Endodermal cell (in vitro differentiated cells): ENCODE data around the gene YIPF6. TPM values are rescaled to one million over a fixed set of nuclear protein-coding genes. Genes with fewer than 3 reads are reported as not detected.

Source experiments
- DNase-seq: peaks from one replicate; pipeline ENCODE4 v3.0.0-alpha.2; 2017
- H3K27ac ChIP-seq: 2 replicates; pipeline ENCODE4 v1.5.1; 2013; ENCODE audit warnings: mild to moderate bottlenecking, low read depth, low read length, moderate library complexity
- H3K27me3 ChIP-seq: 2 replicates; pipeline ENCODE4 v1.6.1; 2013; ENCODE audit warnings: mild to moderate bottlenecking, low read length, moderate library complexity; ENCODE audit not compliant: insufficient read depth, control insufficient read depth, poor library complexity, severe bottlenecking
- H3K36me3 ChIP-seq: 2 replicates; pipeline ENCODE4 v1.7.0; 2013; ENCODE audit warnings: mild to moderate bottlenecking, low read length, moderate library complexity; ENCODE audit not compliant: control insufficient read depth, insufficient read depth
- H3K4me1 ChIP-seq: one replicate; pipeline ENCODE4 v1.7.0; 2013; ENCODE audit warnings: low read length; ENCODE audit not compliant: control insufficient read depth, insufficient read depth
- H3K4me3 ChIP-seq: 2 replicates; pipeline ENCODE4 v1.5.1; 2013; ENCODE audit warnings: mild to moderate bottlenecking, low read length, moderate library complexity
- H3K9ac ChIP-seq: 2 replicates; pipeline ENCODE4 v1.6.1; 2013; ENCODE audit warnings: mild to moderate bottlenecking, low read length, moderate library complexity; ENCODE audit not compliant: poor library complexity, severe bottlenecking; ENCODE audit errors: extremely low read depth
- H3K9me3 ChIP-seq: 2 replicates; pipeline ENCODE4 v1.6.1; 2013; ENCODE audit warnings: mild to moderate bottlenecking, low read length, moderate library complexity; ENCODE audit not compliant: control insufficient read depth
- H3K27ac Mint-ChIP-seq: 2 replicates; pipeline ENCODE4 v1.8.0; 2020; ENCODE audit warnings: mixed read lengths
- H3K27me3 Mint-ChIP-seq: 2 replicates; pipeline ENCODE4 v1.8.0; 2021; ENCODE audit warnings: mild to moderate bottlenecking, mixed read lengths; ENCODE audit not compliant: insufficient read depth
- H3K36me3 Mint-ChIP-seq: 2 replicates; pipeline ENCODE4 v1.8.0; 2020; ENCODE audit warnings: low read depth, mixed read lengths
- H3K4me1 Mint-ChIP-seq: 2 replicates; pipeline ENCODE4 v1.8.0; 2020; ENCODE audit warnings: mixed read lengths
- H3K4me3 Mint-ChIP-seq: 2 replicates; pipeline ENCODE4 v1.8.0; 2020; ENCODE audit warnings: mild to moderate bottlenecking, moderate library complexity, mixed read lengths
- H3K9me3 Mint-ChIP-seq: 2 replicates; pipeline ENCODE4 v1.8.0; 2020; ENCODE audit warnings: mild to moderate bottlenecking, mixed read lengths
- CTCF ChIP-seq: fragments of 200-600 bp; sonication (generic); conservative IDR thresholded peaks from 2 replicates; pipeline ENCODE4 v1.5.0; 2021; ENCODE audit warnings: antibody characterized with exemption, mild to moderate bottlenecking
- WGBS, 2 experiments: methylation state at CpG; one replicate each; pipeline versions ENCODE4 v1.1.5 to v1.1.7; 2013; ENCODE audit warnings: missing lambda C conversion rate in 2 of 2, mixed read lengths in 1 of 2; ENCODE audit not compliant: insufficient coverage in 1 of 2, insufficient read length in 1 of 2; 5-methylcytosine and 5-hydroxymethylcytosine counted together
- total RNA-seq, 2 donors: library from RNA; stranded (reverse); fragmentation: NEBNext Ultra II Directional in 1 of 2; extraction: Animal tissue kit (Norgen Biotek cat#: 25700) in 1 of 2; gene quantifications; 2 replicates in 1 of 2; 3 replicates in 1 of 2; pipeline ENCODE4 v1.2.1, GENCODE V29; 2021

The YIPF6 gene
- total RNA-seq, 2 donors from 2014 or later: 36.9 to 40.7 TPM

- no peaks in the 10 kb centered on the region for H3K4me1 ChIP-seq
- no peak overlapping the region for H3K27ac ChIP-seq
- no peak overlapping the region for H3K27ac Mint-ChIP-seq
- H3K9ac ChIP-seq: no peak overlapping the region
- no peak for TF ChIP-seq CTCF
- H3K4me3 Mint-ChIP-seq: no peak overlapping the region
- peaks cover 31% of the 10 kb centered on the region for H3K36me3 Mint-ChIP-seq
- DNase-seq: no peak
- H3K9me3 ChIP-seq: no peaks in the 10 kb centered on the region
- no peaks in the 10 kb centered on the region for H3K27me3 ChIP-seq
- WGBS, 2 experiments: 100% methylated on average over 1 of the region's 1 CpG; no CpG with 5 or more reads in 1 of the 2 experiments
- no peaks in the 10 kb centered on the region for H3K27me3 Mint-ChIP-seq
- H3K9me3 Mint-ChIP-seq: peaks cover 42% of the 10 kb centered on the region
- H3K36me3 ChIP-seq: peaks cover 29% of the 10 kb centered on the region
- H3K4me1 Mint-ChIP-seq: no peaks in the 10 kb centered on the region
- H3K4me3 ChIP-seq: no peak overlapping the region
Measured at GRCh38 chrX:68532831-68533533, 34.1 kb downstream of the YIPF6 start.

GRCh38 chrX:68533656-68534055 is 34.8 kb downstream of the YIPF6 start:
- Mint-ChIP-seq H3K36me3 (peaks cover 27% of the 10 kb centered on the region), H3K4me3 (no peak overlapping the region), H3K9me3 (peaks cover 44% of the 10 kb centered on the region), H3K27me3 (no peaks in the 10 kb centered on the region), H3K27ac (no peak overlapping the region), H3K4me1 (no peaks in the 10 kb centered on the region)
- H3K27me3 ChIP-seq: no peaks in the 10 kb centered on the region
- H3K36me3 ChIP-seq: peaks cover 29% of the 10 kb centered on the region
- no peak overlapping the region for H3K4me3 ChIP-seq
- no peak for DNase-seq
- TF ChIP-seq CTCF: no peak
- H3K4me1 ChIP-seq: no peaks in the 10 kb centered on the region
- WGBS, 2 experiments: 100% methylated on average over 1 of the region's 2 CpGs; no CpG with 5 or more reads in 1 of the 2 experiments
- H3K27ac ChIP-seq: no peak overlapping the region
- H3K9ac ChIP-seq: no peak overlapping the region
- no peaks in the 10 kb centered on the region for H3K9me3 ChIP-seq

GRCh38 chrX:68534691-68535090 is 35.8 kb downstream of the YIPF6 start:
- no peaks in the 10 kb centered on the region for H3K27me3 ChIP-seq
- H3K4me1 Mint-ChIP-seq: no peaks in the 10 kb centered on the region
- no peak for TF ChIP-seq CTCF
- no peak overlapping the region for H3K27ac ChIP-seq
- H3K9ac ChIP-seq: no peak overlapping the region
- H3K4me3 Mint-ChIP-seq: no peak overlapping the region
- peaks cover 29% of the 10 kb centered on the region for H3K36me3 ChIP-seq
- H3K4me3 ChIP-seq: no peak overlapping the region
- H3K27me3 Mint-ChIP-seq: no peaks in the 10 kb centered on the region
- H3K9me3 Mint-ChIP-seq: peaks cover 38% of the 10 kb centered on the region
- no peak overlapping the region for H3K27ac Mint-ChIP-seq
- WGBS, 2 experiments: 87 to 92% methylated on average over 2 to 3 of the region's 4 CpGs
- no peaks in the 10 kb centered on the region for H3K4me1 ChIP-seq
- DNase-seq: no peak
- peaks cover 19% of the 10 kb centered on the region for H3K36me3 Mint-ChIP-seq
- no peaks in the 10 kb centered on the region for H3K9me3 ChIP-seq
